ENCODE measurements around the gene ALDH9A1. TPM values are rescaled to one million over a fixed set of nuclear protein-coding genes. Genes with fewer than 3 reads are reported as not detected.

ALDH9A1 gene
- total and polyA plus RNA-seq, 2 of the 8 experiments (the other 6 are each of a cell fraction or from before 2014, with no cell fraction given): 57.6 to 63.8 TPM

DNA sequence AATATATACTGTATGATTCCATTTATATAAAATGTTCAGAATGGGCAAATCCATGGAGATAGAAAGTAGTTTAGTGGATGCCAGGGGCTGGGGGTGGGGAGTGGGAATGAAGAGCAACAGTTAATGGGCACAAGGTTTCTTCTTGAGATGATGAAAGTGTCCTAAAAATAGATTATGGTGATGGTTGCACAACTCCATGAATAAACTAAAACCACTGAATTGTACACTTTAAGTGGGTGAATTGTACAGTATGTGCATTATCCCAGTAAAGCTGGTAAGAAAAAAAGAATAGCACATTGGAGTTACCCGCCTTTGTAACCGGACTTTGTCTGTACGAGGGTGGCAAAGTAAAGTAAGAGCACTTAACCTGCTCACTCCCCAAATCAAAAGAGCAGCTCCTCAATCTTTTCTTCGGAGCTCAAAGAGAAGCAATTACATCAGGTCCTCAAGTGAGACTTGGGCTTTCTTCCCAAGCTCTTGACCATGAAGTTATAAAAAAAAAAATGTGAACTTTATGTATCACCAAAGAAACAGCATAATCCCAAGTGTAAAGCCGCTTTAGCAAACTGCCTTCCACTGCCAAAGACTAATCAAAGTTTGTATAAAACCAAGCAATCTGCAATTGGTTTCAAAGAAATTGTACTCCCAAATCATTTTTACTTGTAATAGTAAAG lies 32.1 kb downstream of the ALDH9A1 start:
- Histone ChIP-seq H3K27ac (ENCODE audit: low read depth, low read length) (no peak overlapping the region), H3K9ac (replicated peaks in 1 of 4; ENCODE audit: extremely low read depth in 1 of 4, low read depth in 3 of 4, low read length in 3 of 4) (no peak overlapping the region), H3K9me3 (ENCODE audit: insufficient read depth in 2 of 2, low read depth in 1 of 2, low read length in 1 of 2) (no peaks in the 10 kb centered on the region), H3K4ac (replicated peaks; ENCODE audit: insufficient read length, low read depth, low read length) (no peak overlapping the region), H3K79me2 (ENCODE audit: control insufficient read depth in 1 of 2, insufficient read depth in 2 of 2, low read length in 2 of 2) (no peaks in the 10 kb centered on the region), H4K5ac (ENCODE audit: insufficient read length, low read depth, low read length) (no peak overlapping the region), H2BK15ac (ENCODE audit: low read length) (no peak overlapping the region), H3K23ac (ENCODE audit: insufficient read length) (no peak overlapping the region), H2BK120ac (replicated peaks; ENCODE audit: low read depth, low read length) (no peak overlapping the region), H3K23me2 (ENCODE audit: low read depth, low read length) (no peaks in the 10 kb centered on the region), H3K56ac (replicated peaks; ENCODE audit: insufficient read length, low read depth, low read length) (no peak overlapping the region), H2BK20ac (ENCODE audit: low read length) (no peak overlapping the region), H3K4me1 (replicated peaks in 1 of 4; ENCODE audit: control insufficient read depth in 3 of 4, insufficient read depth in 4 of 4, low read length in 3 of 4) (no peaks in the 10 kb centered on the region), H2BK5ac (ENCODE audit: low read depth, low read length) (no peak overlapping the region), H3K36me3 (ENCODE audit: control insufficient read depth in 2 of 4, insufficient read depth in 4 of 4, low read length in 3 of 4) (peaks cover 3 to 57% (median 29%) of the 10 kb centered on the region in 4 experiments), H3K4me2 (ENCODE audit: insufficient read depth in 1 of 2, low read depth in 2 of 2, low read length in 2 of 2) (no peak overlapping the region), H3K18ac (ENCODE audit: extremely low read depth, low read length) (no peak overlapping the region), H4K20me1 (replicated peaks in 1 of 2; ENCODE audit: control insufficient read depth in 1 of 2, insufficient read depth in 2 of 2, low read length in 2 of 2) (peaks cover 2 to 3% of the 10 kb centered on the region in 2 experiments), H2AFZ (ENCODE audit: low read length) (no peak overlapping the region), H3K27me3 (replicated peaks in 1 of 4; ENCODE audit: control insufficient read depth in 3 of 4, extremely low read depth in 1 of 4, insufficient read depth in 3 of 4, low read length in 3 of 4) (no peaks in the 10 kb centered on the region), H4K8ac (ENCODE audit: extremely low read depth, insufficient read depth, low read length) (no peak overlapping the region), H4K91ac (replicated peaks; ENCODE audit: insufficient read length, low read length) (no peak overlapping the region), H2BK12ac (ENCODE audit: low read depth, low read length) (no peak overlapping the region), H3K14ac (ENCODE audit: insufficient read length) (no peak overlapping the region), H2AK5ac (ENCODE audit: low read depth, low read length) (no peak overlapping the region), H3K4me3 (ENCODE audit: extremely low read depth in 1 of 4, insufficient read depth in 2 of 4, low read depth in 3 of 4, low read length in 4 of 4) (no peak overlapping the region), H3K79me1 (ENCODE audit: low read depth, low read length) (no peaks in the 10 kb centered on the region)
- 82% methylated on average over 5 of the region's 5 CpGs; no CpG with 5 or more reads in 1 of the 2 experiments for whole genome bisulfite sequencing, 2 experiments (ENCODE audit: extremely low coverage in 1 of 2, insufficient coverage in 1 of 2, insufficient read length in 1 of 2, insufficient replicate concordance in 2 of 2, low coverage in 1 of 2, low lambda C conversion rate in 2 of 2, missing lambda C conversion rate in 1 of 2)
- DNase-seq (ENCODE audit: low read depth in 1 of 2, low spot score in 2 of 2) (no peak), FAIRE-seq (peak; percentile 36)
- CTCF ChIA-PET (ENCODE audit: partially characterized antibody): interaction anchor here (0.8 to 1.3 kb wide), 5 partner anchors 8 to 248 kb away, joined by 3 to 4 read pairs (median 3); no protein-coding TSS in a partner anchor
- POLR2A ChIA-PET (ENCODE audit: partially characterized antibody): no interaction called here
- TF ChIP-seq EP300 (IDR thresholded peaks at IDR 0.05; ENCODE audit: borderline replicate concordance in 1 of 2, low read depth in 2 of 2, low read length in 2 of 2): no peak
- no peak for TF ChIP-seq SAP30 (IDR thresholded peaks at IDR 0.05; ENCODE audit: insufficient read depth, insufficient replicate concordance, low read length)
- no peak for TF ChIP-seq BCL11A (IDR thresholded peaks at IDR 0.05; ENCODE audit: low read depth in 2 of 2, low read length in 2 of 2)
- no peak for TF ChIP-seq POLR2AphosphoS5 (IDR thresholded peaks at IDR 0.05; ENCODE audit: low read depth, low read length)
- TF ChIP-seq TEAD4 (IDR thresholded peaks at IDR 0.05; ENCODE audit: low read depth, low read length): no peak
- no peak for TF ChIP-seq SIRT6 (IDR thresholded peaks at IDR 0.05; ENCODE audit: low read length)
- no peak for TF ChIP-seq YY1 (IDR thresholded peaks at IDR 0.05; ENCODE audit: low read depth, low read length)
- no peak for TF ChIP-seq FOSL1 (IDR thresholded peaks at IDR 0.05; ENCODE audit: insufficient read depth, low read depth, low read length)
- TF ChIP-seq, protein P1, sequence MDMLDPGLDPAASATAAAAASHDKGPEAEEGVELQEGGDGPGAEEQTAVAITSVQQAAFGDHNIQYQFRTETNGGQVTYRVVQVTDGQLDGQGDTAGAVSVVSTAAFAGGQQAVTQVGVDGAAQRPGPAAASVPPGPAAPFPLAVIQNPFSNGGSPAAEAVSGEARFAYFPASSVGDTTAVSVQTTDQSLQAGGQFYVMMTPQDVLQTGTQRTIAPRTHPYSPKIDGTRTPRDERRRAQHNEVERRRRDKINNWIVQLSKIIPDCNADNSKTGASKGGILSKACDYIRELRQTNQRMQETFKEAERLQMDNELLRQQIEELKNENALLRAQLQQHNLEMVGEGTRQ (IDR thresholded peaks at IDR 0.05; ENCODE audit: low read length): no peak
- no peak for TF ChIP-seq MAFK (IDR thresholded peaks at IDR 0.05; ENCODE audit: low read depth, low read length)
- no peak for TF ChIP-seq TBP (IDR thresholded peaks at IDR 0.05; ENCODE audit: low read depth, low read length)
- no peak for TF ChIP-seq CTBP2 (IDR thresholded peaks at IDR 0.05; ENCODE audit: borderline replicate concordance, insufficient read depth, insufficient read length, low read length)

Measured in H1 (cell line).